ENCODE results near the gene MTG1.
"Not testable (repeated sequence)": the region's sequence is repeated elsewhere in the genome, so short reads cannot be mapped to it uniquely, and the experiment has no call there.

Gene MTG1

DNA sequence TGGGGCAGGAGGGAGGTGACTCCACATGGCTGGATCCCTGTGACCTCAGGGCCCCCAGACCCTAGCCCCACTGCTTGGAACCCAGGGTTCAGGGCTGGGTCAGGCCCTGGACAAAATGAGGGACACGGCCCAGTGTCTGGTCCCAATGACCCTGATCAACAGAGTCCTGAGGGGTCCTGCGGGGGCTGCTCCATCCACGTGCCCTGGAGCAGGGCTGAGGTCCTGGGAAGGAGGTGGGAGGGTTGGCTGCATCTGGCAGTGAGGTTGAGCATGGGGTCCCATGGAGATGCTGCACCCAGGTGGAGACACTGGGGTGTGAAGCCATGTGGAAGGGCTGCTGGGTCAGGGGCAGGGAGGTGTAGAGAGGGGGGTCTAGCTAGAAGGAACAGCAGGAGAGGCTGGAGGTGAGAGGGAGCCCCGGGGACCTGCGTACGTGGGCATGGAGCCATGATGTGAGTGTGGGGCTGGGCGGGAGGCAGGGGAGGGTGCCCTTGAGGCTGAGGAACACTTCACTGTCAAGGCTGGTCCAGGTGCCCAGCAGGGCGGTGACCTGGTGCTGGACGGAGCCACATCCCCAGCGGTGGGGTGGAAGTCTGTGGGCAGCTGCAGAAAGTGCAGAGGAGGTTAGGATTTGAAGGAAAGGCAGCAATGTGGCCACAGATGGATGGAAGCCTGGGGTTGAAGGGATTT is 60.4 kb downstream of the MTG1 start:
- DNase-seq: no peak

DNA sequence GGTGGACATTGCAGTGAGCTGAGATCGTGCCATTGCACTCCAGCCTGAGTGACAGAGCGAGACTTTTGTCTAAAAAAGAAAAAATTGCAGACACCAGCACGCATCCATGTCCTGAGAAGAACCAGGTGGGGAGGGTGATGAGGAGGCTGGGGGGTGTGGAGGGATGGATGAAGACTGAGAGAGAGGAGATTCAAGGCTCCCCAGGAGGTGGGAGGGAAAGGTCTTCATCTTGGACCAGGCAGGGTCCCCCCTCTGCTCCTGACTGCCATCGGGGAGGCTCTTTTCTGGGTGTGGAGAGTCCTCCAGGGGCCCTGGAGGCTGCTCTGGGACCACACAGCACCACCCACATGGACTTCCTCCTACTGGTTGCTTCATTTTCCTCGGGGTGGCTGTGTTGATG is 61.2 kb downstream of the MTG1 start:
- no peak for DNase-seq

DNA sequence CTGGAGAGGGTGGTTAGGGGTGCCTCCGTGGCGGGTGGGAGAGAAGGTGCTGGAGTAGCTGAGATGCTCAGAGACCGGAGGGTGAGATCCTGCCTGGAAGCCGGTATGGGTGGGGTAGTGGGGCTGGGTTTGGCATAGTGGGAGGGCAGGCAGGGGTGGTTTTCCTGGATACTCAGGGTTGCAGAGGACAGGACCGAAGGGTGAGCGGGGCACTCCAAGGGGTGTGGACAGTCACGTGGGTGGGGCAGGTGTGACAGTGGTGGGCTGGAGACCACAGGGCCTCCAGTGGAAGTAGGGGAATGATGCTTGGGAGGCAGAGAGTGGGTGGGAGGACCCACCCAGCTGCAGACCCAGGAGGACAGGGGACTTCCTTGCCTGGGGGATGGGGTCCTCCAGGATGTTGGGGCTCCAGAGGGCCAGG is 61.7 kb downstream of the MTG1 start:
- DNase-seq: no peak

DNA sequence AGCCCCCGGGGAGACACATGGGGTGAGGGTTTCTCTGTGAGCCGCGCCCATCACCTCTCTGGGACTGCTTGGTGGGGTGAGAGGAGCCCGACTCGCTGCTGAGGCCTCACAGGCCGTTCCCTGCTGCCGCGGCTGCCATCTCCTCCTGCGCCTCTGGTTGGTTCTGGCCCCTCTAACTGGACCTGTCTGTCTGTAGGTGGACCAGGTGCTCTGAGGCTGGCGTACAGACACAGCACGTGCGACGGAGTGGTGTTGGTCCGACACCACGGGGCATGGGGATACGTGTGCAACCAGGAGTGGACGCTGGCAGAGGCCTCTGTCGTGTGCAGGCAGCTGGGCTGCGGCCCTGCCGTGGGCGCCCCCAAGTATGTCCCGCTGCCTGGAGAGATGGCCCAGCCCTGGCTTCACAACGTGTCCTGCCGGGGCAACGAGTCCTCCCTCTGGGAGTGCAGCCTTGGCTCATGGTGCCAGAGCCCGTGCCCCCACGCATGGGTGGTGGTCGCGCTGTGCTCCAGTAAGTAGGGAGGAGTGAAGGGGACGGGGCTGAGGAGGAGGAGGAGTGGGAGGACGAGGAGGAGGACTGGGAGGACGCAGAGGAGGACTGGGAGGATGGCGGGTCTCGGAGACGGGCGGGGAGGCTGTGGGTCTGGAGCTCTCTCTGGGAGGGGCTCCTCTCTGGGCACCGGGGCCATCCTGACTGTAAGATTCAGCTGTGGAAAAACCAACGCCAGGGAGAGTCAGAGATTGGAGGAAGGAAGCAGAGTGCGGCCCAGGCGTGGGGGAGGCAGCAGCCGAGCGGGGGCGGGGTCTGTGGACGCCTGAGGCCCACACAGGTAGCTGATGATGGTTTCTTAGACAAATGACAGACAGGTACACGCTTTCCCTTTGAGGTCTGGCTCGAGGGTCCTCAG is 62.3 kb downstream of the MTG1 start:
- DNase-seq: no peak

DNA sequence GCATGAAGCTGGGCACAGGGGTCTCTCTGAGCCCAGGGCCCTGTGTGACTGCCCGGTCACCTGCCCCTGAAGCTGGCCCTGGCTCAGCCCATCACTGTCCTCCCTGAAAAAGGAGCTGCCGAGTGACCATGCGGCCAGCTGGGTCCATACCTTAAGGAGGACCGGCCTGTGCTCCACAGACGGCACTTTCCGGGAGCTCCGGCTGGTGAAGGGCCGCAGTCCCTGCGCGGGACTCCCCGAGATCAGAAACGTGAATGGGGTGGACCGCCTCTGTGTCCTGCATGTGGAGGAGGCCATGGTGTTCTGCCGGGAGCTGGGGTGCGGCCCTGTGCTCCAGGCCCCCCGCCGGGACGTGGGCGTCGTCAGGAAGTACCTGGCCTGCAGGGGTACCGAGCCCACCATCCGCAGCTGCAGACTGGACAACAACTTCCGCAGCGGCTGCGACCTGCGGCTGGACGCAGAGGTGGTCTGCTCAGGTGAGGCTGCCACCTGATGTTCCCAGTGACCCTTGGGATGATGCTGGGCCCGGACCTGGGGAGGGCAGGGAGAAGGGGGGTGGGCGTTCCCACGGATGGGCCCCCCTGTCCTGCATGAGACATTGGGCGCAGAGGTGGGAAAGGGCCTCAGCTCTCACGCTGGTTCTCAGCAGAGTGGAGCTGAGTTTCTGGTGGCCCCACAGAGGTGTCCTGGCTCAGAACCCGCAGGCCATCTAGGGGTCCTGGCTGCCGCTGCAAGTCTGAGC is 63.3 kb downstream of the MTG1 start:
- DNase-seq: no peak

DNA sequence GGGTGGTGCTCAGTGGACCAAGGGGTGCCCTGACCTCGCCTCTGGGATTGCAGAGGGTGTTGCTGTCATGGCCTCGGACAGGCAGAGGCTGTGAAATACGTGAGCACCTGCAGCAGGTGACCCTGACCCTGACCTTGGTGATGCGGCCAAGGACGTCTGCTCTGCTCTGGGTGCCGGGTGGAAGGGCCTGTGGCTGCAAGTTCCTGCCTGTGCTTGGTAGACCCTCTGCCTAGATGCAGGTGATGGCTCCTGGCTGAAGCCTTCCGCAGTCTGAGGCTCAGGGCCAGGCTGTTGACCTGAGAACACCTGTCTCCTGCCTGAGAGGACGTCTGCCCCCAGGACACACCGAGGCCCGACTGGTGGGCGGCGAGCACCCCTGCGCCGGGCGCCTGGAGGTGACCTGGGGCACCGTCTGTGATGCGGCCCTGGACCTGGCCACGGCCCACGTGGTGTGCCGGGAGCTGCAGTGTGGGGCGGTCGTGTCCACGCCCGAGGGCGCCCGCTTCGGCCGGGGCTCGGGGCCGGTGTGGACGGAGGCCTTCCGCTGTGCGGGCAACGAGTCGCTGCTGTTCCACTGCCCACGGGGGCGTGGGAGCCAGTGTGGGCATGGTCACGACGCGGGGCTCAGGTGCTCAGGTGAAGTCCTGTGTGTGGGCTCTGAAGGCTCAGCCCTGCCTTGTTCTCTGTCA is 64.2 kb downstream of the MTG1 start:
- DNase-seq: no peak

DNA sequence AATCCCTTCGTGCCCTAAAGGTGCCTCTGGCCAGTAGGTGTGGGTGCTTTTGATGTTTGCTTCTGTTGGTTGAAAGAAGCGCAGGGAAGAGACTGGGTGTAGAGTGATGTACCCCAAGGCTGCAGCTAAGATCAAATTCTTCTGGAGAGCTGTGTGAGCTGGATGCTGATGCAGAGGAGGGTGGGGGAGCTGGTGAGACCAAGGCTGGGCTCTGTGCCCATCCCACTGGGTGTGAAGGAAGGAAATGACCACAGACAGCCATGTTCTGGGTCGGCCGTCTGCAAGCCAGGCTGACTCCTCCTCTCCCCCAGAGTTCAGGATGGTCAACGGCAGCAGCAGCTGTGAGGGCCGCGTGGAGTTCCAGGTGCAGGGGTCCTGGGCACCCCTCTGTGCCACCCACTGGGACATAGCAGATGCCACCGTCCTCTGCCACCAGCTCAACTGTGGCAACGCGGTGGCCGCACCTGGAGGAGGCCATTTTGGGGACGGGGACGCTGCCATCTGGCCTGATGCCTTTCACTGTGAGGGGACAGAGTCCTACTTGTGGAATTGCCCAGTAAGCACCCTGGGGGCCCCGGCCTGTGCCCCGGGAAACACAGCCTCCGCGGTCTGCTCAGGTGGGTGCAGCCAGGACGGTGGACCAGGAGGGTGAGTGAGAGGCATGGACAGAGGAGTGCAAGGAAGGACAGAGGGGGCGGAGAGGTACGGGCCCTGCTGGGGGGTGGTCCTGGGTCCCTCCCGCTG is 64.9 kb downstream of the MTG1 start:
- DNase-seq: no peak

DNA sequence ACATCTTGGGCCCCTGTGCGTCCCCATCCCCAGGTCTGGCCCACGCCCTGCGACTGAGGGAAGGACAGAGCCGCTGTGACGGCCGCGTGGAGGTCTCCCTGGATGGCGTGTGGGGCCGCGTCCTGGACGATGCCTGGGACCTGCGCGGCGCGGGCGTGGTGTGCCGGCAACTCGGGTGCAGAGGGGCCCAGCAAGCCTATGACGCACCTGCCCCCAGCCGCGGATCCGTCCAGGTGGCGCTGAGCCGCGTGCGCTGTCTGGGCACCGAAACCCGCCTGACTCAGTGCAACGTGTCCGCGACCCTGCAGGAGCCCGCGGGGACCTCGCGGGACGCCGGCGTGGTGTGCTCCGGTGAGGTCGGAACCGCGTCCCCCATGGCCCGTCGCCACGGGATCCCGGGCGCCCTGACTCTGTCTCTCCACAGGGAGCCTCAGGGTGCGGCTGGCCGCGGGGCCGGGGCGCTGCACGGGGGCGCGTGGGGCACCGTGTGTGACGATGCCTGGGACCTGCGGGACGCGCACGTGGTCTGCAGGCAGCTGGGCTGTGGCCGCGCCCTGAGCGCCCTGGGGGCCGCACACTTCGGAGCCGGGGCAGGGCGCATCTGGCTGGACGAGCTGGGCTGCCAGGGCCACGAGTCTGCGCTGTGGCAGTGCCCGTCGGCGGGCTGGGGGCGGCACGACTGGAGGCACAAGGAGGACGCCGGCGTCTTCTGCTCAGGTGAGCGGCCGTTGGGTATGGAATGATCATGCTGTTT is 65.7 kb downstream of the MTG1 start:
- DNase-seq: no peak

DNA sequence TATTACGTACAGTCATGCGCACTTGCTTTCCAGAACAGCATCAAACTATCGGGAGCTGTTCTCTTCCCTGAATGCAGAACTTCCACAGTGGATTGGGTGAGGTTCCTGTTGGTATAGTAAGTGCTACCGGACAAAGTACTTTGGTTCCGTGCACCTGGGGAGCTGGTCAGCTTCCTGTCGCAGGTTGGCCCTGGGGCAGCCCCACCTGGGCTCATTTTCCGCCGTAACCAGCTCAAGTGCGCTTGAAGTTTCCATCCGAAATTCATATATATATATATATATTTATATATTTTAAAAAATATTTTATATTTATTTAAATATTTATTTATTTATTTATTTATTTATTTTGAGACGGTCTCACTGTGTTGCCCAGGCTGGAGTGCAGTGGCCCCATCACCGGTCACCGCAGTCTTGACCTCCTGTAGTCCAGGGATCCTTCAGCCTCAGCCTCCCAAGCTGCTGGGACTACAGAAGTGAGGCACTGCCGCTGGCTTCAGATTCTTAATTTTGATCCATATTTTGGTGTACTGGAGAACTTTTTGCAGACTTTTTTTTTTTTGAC is 66.3 kb downstream of the MTG1 start:
- DNase-seq: no peak

DNA sequence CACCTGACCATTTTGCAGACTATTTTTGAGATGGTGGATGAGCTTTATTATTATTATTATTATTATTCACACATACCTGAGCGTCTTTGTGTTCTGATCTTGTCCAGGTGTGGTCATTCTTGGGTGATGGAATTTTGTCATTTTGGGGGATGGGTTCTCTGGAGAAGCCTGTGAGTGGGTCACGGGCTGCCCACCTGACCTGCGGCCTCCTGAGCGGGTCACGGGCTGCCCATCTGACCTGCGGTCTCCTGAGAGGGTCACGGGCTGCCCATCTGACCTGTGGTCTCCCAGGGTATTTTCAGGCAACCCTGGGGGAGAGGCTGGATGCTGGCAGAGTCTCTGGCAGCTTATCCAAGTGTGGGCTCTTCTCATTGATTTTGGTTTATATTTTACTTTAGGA is 67.1 kb downstream of the MTG1 start:
- DNase-seq: no peak

DNA sequence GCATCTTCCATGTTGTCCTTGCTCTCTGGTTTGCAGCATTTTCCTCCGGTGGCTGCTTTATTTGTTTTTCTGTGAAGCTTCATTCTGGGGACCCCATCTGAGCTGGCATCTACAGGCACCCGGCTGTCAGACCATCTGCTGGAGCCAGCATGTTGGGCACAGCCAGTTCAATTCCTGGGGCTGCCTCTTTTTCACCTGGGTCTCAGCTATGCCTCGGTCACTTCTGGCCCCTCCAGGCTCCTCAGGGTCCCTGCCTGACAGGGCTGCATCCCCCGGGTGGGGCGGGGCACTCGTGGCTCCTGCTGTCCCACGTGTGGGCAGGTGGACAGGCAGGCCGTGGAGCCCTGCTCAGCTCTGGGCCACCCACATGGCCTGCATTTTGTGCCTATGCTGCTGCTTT is 67.9 kb downstream of the MTG1 start:
- DNase-seq: no peak

DNA sequence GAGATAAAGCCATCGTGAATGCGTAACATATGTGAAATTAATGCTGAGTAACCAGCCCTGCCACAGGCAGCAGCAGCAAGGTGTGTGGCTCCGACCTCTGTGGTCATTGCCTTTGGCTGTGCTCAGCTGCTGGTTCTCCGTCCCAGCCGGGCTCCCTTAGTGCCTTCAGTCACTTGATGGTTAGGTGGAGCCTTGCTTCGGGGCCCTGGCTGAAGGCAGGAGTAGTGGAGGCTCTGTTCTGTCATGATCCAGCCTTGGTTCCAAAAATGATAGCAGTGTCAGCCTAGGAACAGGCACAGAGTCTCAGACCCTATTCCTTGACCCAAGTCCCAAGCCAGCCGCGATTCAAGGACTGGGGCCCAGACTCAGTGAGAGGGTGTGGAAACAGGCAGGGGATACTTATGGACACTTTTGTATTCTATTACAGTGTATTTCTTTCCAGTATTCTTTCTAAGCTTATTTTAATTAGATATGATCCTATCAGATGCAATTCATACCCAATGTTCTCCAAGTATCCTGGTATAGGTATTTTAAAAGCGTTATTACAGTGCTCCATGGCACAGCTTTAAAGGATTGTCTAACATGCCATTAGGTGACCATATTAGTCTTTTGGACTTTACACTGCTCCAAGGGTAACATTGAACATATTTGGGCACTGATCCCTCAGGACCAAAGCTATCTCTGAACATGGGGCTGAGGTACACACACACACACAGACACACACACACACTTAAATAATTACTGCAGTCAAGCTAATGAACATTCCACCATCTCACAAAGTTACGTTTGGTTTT is 68.8 kb downstream of the MTG1 start:
- DNase-seq: no peak

DNA sequence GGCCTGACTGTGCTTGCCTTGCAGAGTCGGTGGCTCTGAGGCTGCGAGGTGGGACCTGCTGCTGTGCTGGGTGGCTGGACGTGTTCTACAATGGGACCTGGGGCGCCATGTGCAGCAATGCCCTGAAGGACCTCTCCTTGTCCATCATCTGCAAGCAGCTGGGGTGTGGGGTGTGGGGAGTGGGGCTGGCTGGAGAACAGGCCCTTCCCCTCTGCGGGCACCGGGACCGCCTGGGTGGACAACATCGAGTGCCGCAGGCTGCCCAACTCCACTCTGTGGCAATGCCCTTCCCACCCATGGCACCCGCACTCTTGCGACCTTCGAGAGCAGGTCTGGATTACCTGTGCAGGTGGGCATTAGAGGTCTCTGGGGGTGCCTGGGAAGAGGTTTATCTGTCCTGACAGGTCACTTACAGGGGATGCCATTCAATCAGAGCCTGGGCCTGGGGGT is 70.7 kb downstream of the MTG1 start:
- no peak for DNase-seq

DNA sequence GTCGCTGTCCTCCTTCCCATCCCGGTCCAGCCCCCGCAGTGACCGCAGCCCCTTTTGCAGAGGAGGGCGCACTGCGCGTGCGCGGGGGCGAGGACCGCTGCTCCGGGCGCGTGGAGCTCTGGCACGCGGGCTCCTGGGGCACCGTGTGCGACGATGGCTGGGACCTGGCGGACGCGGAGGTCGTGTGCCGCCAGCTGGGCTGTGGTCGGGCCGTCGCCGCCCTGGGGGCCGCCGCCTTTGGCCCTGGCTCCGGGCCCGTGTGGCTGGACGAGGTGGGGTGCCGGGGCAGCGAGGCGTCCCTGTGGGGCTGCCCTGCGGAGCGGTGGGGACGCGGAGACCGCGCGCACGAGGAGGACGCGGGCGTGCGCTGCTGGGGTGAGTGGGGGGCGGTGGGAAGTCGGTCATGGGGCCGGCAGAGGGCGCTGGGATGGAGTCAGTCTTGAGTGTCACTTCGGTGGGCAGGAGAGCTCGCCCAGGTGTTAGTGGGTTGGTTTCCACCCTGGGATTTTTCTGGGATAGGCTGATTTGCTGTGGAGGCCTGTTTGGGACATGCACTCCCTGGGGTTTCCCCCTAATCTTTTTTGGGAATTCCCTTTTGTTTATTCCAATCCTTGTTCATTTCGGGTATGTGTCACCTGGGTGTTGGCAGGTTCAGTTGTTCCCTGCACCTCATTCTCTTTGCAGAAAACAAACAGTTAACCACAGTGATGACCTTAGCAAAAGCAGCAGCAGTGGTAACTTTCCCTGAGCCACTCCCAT is 71.4 kb downstream of the MTG1 start:
- DNase-seq: no peak

DNA sequence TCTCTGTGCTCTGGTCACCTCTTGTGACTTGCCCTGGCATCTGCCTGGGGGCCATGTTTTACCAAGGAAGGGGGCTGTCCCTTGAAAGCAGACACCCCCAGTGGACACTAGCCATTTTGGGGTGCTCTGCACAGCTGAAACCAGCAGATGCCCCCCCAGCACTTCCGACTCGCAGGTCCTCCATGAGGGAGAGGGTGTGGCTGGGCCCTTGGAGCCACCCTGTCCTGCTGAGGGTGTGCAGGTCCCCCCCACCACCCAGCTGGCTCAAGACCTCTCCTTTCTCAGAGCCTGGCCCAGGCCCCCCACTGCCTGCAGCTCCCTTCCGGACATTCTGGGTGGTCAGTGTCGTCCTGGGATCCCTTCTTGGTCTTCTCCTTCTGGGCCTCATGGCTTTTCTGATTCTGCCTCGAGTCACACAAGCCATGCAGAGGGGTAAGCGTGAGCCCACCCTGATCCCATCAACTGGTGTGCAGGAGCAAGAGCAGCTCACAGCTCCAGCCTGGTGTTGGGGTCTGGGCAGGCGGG is 72.1 kb downstream of the MTG1 start:
- no peak for DNase-seq

DNA sequence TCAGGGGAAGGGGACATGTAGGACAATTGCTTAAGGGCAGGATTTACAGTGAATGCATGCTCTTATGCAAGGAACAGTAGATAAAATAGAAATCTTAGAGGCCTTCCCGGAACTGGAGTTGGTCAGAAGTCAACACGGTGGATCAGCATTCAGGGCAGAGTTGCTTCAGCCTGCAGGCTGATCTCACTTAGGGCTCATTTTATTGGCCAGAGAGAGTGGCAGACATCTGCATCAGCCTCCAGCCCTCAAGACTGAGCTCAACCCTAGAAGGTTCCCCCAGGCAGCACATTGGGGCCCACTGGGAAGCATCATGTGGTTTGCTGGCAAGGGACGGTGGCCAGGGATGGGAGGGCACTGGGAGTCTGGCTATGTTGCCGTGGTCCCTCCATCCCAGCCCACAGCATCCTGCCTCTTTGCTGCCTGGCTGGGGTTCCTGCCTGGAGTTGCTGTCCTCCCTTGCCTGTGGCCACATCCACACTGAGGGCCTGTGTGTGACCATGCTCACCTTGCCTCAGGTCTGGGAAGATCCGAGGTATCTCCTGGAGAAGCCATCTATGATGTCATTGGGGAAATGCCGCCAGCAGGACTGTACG is 72.8 kb downstream of the MTG1 start:
- no peak for DNase-seq

DNA sequence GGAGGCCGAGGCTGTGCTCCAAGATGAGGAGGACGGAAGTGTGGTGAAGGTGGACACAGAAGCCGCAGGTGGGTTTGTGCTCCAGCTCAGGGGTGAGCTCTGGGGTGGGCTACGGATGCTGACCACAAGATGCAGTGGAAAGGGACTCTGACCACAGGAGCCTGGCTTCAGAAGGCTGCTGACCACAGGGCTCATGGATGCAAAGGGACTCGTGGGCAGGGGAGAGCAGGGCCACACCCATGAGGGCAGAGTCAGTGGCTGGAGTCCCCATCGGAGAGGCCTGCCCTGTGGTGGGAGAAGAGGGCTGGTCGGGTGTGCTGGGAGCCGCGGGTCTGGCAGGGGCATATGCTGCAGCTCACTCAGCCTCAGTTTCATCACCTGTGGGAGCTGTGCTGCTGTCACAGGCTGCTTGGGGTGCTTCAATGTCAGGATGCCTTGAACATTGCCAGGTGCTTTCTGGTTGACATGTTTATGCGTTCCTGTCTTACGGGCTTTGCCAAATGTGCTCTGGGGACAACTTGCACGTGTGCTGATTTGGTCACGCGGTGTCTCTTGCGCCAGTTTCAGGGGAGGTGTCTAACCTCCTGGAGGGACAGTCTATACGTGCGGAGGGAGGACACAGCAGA is 73.4 kb downstream of the MTG1 start:
- no peak for DNase-seq

DNA sequence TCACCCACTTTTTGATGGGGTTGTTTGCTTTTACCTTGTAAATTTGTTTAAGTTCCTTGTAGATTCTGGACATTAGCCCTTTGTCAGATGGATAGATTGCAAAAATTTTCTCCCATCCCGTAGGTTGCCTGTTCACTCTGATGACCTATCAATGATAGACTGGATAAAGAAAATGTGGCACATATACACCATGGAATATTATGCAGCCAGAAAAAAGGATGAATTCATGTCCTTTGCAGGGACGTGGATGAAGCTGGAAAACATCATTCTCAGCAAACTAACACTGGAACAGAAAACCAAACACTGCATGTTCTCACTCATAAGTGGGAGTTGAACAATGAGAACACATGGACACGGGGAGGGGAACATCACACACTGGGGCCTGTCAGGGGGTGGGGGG is 75.2 kb downstream of the MTG1 start:
- DNase-seq: not testable (repeated sequence)

Data from CD4-positive, alpha-beta T cell treated with Interleukin-10 for 1 hour (primary cell).